PFSK-1 (cell line): ENCODE data around the gene ZNF19.

Source experiments
- FOXP2 ChIP-seq: optimal IDR thresholded peaks from 2 replicates; pipeline ENCODE3; 2011; ENCODE audit warnings: borderline replicate concordance, control low read depth, inconsistent platforms; ENCODE audit not compliant: insufficient read depth; ENCODE audit errors: extremely low read length, extremely low read depth
- POLR2AphosphoS5 ChIP-seq: IDR thresholded peaks from 2 replicates; pipeline ENCODE4 v1.6.1; 2012; ENCODE audit warnings: low read depth, mild to moderate bottlenecking, control low read depth, low read length, moderate library complexity
- REST ChIP-seq, 2 experiments: IDR thresholded peaks; 2 replicates each; pipeline versions ENCODE4 v1.6.1 to v1.8.0; 2011 to 2012; ENCODE audit warnings: low read depth in 2 of 2, low read length in 2 of 2, control low read depth in 1 of 2, inconsistent platforms in 1 of 2, mild to moderate bottlenecking in 1 of 2, moderate library complexity in 1 of 2; ENCODE audit not compliant: insufficient read depth in 1 of 2
- SIN3A ChIP-seq: IDR thresholded peaks from 2 replicates; pipeline ENCODE4 v1.6.1; 2012; ENCODE audit warnings: mild to moderate bottlenecking, low read length, moderate library complexity, borderline replicate concordance; ENCODE audit not compliant: insufficient read depth
- TAF1 ChIP-seq: IDR thresholded peaks from 2 replicates; pipeline ENCODE4 v1.6.1; 2012; ENCODE audit warnings: low read length, control low read depth, borderline replicate concordance; ENCODE audit not compliant: insufficient read depth

The ZNF19 gene

GRCh38 chr16:71472051-71472450, 17.1 kb downstream of the ZNF19 start:
- no peak for TF ChIP-seq FOXP2
- no peak for TF ChIP-seq REST (IDR thresholded peaks at IDR 0.05; ENCODE audit: insufficient read depth in 1 of 2, low read depth in 2 of 2, low read length in 2 of 2)
- TF ChIP-seq SIN3A = no peak
- no peak for TF ChIP-seq POLR2AphosphoS5
- TF ChIP-seq TAF1 = no peak

- TF ChIP-seq POLR2AphosphoS5 = no peak
- TF ChIP-seq REST (IDR thresholded peaks at IDR 0.05; ENCODE audit: insufficient read depth in 1 of 2, low read depth in 2 of 2, low read length in 2 of 2) = peak; percentile 92 to 99
- no peak for TF ChIP-seq TAF1
- no peak for TF ChIP-seq FOXP2
- peak; percentile 96; the same call in 1 of the 2 replicates for TF ChIP-seq SIN3A
Measured at GRCh38 chr16:71467810-71468209, 21.3 kb downstream of the ZNF19 start.

GRCh38 chr16:71464231-71464630, 24.9 kb downstream of the ZNF19 start:
- no peak for TF ChIP-seq POLR2AphosphoS5
- TF ChIP-seq FOXP2 = no peak
- no peak for TF ChIP-seq SIN3A
- TF ChIP-seq REST (IDR thresholded peaks at IDR 0.05; ENCODE audit: insufficient read depth in 1 of 2, low read depth in 2 of 2, low read length in 2 of 2) = no peak
- no peak for TF ChIP-seq TAF1

GRCh38 chr16:71461686-71462648, 27.2 kb downstream of the ZNF19 start, which contains the start of gene ZNF23:
Gene ZNF23 (minus strand): TSS chr16:71462247. CDS start chr16:71456796, 5,451 bp downstream.
- TF ChIP-seq POLR2AphosphoS5 (peak; percentile 95), TAF1 (peak; percentile 92), REST (IDR thresholded peaks at IDR 0.05; ENCODE audit: insufficient read depth in 1 of 2, low read depth in 2 of 2, low read length in 2 of 2) (0 out of 4 replicates have a peak, but pooled peaks of 1 of the 2 experiments have one; percentile 45), SIN3A (no peak; the same call in 1 of the 2 replicates), FOXP2 (peak; percentile 82)
